ENCODE results near the gene VDR. TPM values are rescaled to one million over a fixed set of nuclear protein-coding genes. Genes with fewer than 3 reads are reported as not detected.

VDR gene
- total and polyA plus RNA-seq, 4 experiments from 2014 or later = 0.37 to 3.2 (median 1.0) TPM

- ChIA-PET POLR2A (ENCODE audit: partially characterized antibody) (interaction anchor here (1.1 to 5.7 kb wide), 2 partner anchors 22 to 317 kb away, joined by 3 to 40 read pairs; partner anchors contain the start of gene VDR), CTCF (ENCODE audit: partially characterized antibody) (no interaction called here)
- Mint-ChIP-seq H3K36me3 (no peaks in the 10 kb centered on the region), H3K4me1 (peaks cover 23 to 53% (median 44%) of the 10 kb centered on the region in 4 donors), H3K27ac (peak overlapping the region in 5 of 7 donors; percentile 53 to 89 (median 60)), H3K27me3 (no peaks in the 10 kb centered on the region), H3K9me3 (no peaks in the 10 kb centered on the region), H3K4me3 (peak overlapping the region; percentile 76 to 92 (median 82))
- Histone ChIP-seq H3K27ac (ENCODE audit: low read depth, low read length) (no peak overlapping the region), H3K4me1 (ENCODE audit: insufficient read depth, low read length) (peaks cover 42% of the 10 kb centered on the region), H3K9me3 (ENCODE audit: control insufficient read depth in 1 of 2, low read length in 2 of 2) (no peaks in the 10 kb centered on the region), H3K27me3 (ENCODE audit: insufficient read depth, low read length) (no peaks in the 10 kb centered on the region), H3K36me3 (ENCODE audit: insufficient read depth, low read length) (no peaks in the 10 kb centered on the region), H3K4me3 (ENCODE audit: low read length in 2 of 2) (no peak overlapping the region)
- intact Hi-C loops (cut with micrococcal nuclease) = loop anchor here (2.0 kb wide), 1 partner anchor 23 kb away; the partner anchor contains the start of gene VDR
- no peak for DNase-seq
Measured at GRCh38 chr12:47881826-47882427, 22.9 kb downstream of the VDR start.

GRCh38 chr12:47881051-47881450 is 23.7 kb downstream of the VDR start:
- POLR2A ChIA-PET (ENCODE audit: partially characterized antibody) = interaction anchor here (1.4 to 5.7 kb wide), 2 partner anchors 22 to 23 kb away, joined by 3 to 40 read pairs; partner anchors contain the start of gene VDR
- H3K9me3 Mint-ChIP-seq = no peaks in the 10 kb centered on the region

GRCh38 chr12:47878918-47879481 is 25.8 kb downstream of the VDR start:
- no peaks in the 10 kb centered on the region for H3K9me3 ChIP-seq (ENCODE audit: control insufficient read depth in 1 of 2, low read length in 2 of 2)
- peaks cover 10 to 25% (median 21%) of the 10 kb centered on the region in 4 donors for H3K4me1 Mint-ChIP-seq
- H3K9me3 Mint-ChIP-seq = no peaks in the 10 kb centered on the region
- DNase-seq = no peak
- H3K4me3 ChIP-seq (ENCODE audit: low read length in 2 of 2) = no peak overlapping the region
- no peaks in the 10 kb centered on the region for H3K27me3 ChIP-seq (ENCODE audit: insufficient read depth, low read length)
- peaks cover 22% of the 10 kb centered on the region for H3K4me1 ChIP-seq (ENCODE audit: insufficient read depth, low read length)
- no peak overlapping the region for H3K27ac Mint-ChIP-seq
- ChIA-PET CTCF (ENCODE audit: partially characterized antibody) (interaction anchor here (1.2 to 1.7 kb wide), 2 partner anchors 9 to 12 kb away, joined by 4 to 5 read pairs; no protein-coding TSS in a partner anchor), POLR2A (ENCODE audit: partially characterized antibody) (no interaction called here)
- no peak overlapping the region for H3K27ac ChIP-seq (ENCODE audit: low read depth, low read length)
- intact Hi-C loops (cut with micrococcal nuclease) = no loop called here
- H3K27me3 Mint-ChIP-seq = no peaks in the 10 kb centered on the region
- H3K4me3 Mint-ChIP-seq = no peak overlapping the region
- no peaks in the 10 kb centered on the region for H3K36me3 ChIP-seq (ENCODE audit: insufficient read depth, low read length)
- no peaks in the 10 kb centered on the region for H3K36me3 Mint-ChIP-seq

More at GRCh38 chr12:47881051-47881450, 23.7 kb downstream of the VDR start:
- no peaks in the 10 kb centered on the region for H3K27me3 Mint-ChIP-seq
- CTCF ChIA-PET (ENCODE audit: partially characterized antibody) = no interaction called here
- Histone ChIP-seq H3K4me1 (ENCODE audit: insufficient read depth, low read length) (peaks cover 42% of the 10 kb centered on the region), H3K9me3 (ENCODE audit: control insufficient read depth in 1 of 2, low read length in 2 of 2) (no peaks in the 10 kb centered on the region), H3K4me3 (ENCODE audit: low read length in 2 of 2) (no peak overlapping the region), H3K27ac (ENCODE audit: low read depth, low read length) (no peak overlapping the region), H3K27me3 (ENCODE audit: insufficient read depth, low read length) (no peaks in the 10 kb centered on the region), H3K36me3 (ENCODE audit: insufficient read depth, low read length) (no peaks in the 10 kb centered on the region)
- H3K36me3 Mint-ChIP-seq = no peaks in the 10 kb centered on the region
- no peak overlapping the region for H3K4me3 Mint-ChIP-seq
- no peak overlapping the region for H3K27ac Mint-ChIP-seq
- no peak for DNase-seq
- intact Hi-C loops (cut with micrococcal nuclease) = no loop called here
- peaks cover 19 to 46% (median 39%) of the 10 kb centered on the region in 4 donors for H3K4me1 Mint-ChIP-seq

- H3K27me3 ChIP-seq (ENCODE audit: insufficient read depth, low read length) = no peaks in the 10 kb centered on the region
- no peak for DNase-seq
- Mint-ChIP-seq H3K27ac (no peak overlapping the region), H3K4me3 (peak overlapping the region in 1 of 8 donors; percentile 4), H3K9me3 (no peaks in the 10 kb centered on the region), H3K4me1 (peaks cover 8 to 19% (median 16%) of the 10 kb centered on the region in 4 donors), H3K36me3 (no peaks in the 10 kb centered on the region), H3K27me3 (no peaks in the 10 kb centered on the region)
- peaks cover 16% of the 10 kb centered on the region for H3K4me1 ChIP-seq (ENCODE audit: insufficient read depth, low read length)
- H3K4me3 ChIP-seq (ENCODE audit: low read length in 2 of 2) = no peak overlapping the region
- H3K36me3 ChIP-seq (ENCODE audit: insufficient read depth, low read length) = no peaks in the 10 kb centered on the region
- H3K9me3 ChIP-seq (ENCODE audit: control insufficient read depth in 1 of 2, low read length in 2 of 2) = no peaks in the 10 kb centered on the region
- ChIA-PET CTCF (ENCODE audit: partially characterized antibody) (no interaction called here), POLR2A (ENCODE audit: partially characterized antibody) (no interaction called here)
- intact Hi-C loops (cut with micrococcal nuclease) = no loop called here
- no peak overlapping the region for H3K27ac ChIP-seq (ENCODE audit: low read depth, low read length)
Measured at GRCh38 chr12:47878293-47878917, 26.4 kb downstream of the VDR start.

DNA sequence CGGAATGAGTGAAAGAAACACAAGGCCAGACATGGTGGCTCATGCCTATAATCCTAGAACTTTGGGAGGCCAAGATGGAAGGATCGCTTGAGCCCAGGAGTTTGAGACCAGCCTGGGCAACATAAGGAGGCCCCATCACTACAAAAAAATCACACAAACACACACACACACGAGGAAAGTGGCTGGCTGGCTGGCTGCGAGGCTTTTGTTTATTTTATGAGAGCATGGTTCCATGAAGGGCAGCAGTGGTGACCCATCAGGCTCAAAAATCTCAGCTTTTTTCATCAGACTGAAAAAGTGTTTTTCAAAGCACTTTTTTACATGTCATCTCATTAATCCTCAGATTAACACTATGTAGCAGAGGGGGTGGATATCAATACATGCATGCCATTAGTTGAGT is 27.7 kb downstream of the VDR start:
- Mint-ChIP-seq H3K9me3 (no peaks in the 10 kb centered on the region), H3K27me3 (no peaks in the 10 kb centered on the region), H3K36me3 (no peaks in the 10 kb centered on the region), H3K4me1 (peaks cover under 1 to 6% (median 5%) of the 10 kb centered on the region in 4 donors), H3K27ac (no peak overlapping the region), H3K4me3 (no peak overlapping the region)
- intact Hi-C loops (cut with micrococcal nuclease) = no loop called here
- DNase-seq = no peak
- ChIA-PET POLR2A (ENCODE audit: partially characterized antibody) (no interaction called here), CTCF (ENCODE audit: partially characterized antibody) (no interaction called here)
- H3K27me3 ChIP-seq (ENCODE audit: insufficient read depth, low read length) = no peaks in the 10 kb centered on the region
- no peak overlapping the region for H3K27ac ChIP-seq (ENCODE audit: low read depth, low read length)
- no peaks in the 10 kb centered on the region for H3K36me3 ChIP-seq (ENCODE audit: insufficient read depth, low read length)
- no peaks in the 10 kb centered on the region for H3K9me3 ChIP-seq (ENCODE audit: control insufficient read depth in 1 of 2, low read length in 2 of 2)
- peaks cover 3% of the 10 kb centered on the region for H3K4me1 ChIP-seq (ENCODE audit: insufficient read depth, low read length)
- H3K4me3 ChIP-seq (ENCODE audit: low read length in 2 of 2) = no peak overlapping the region

DNA sequence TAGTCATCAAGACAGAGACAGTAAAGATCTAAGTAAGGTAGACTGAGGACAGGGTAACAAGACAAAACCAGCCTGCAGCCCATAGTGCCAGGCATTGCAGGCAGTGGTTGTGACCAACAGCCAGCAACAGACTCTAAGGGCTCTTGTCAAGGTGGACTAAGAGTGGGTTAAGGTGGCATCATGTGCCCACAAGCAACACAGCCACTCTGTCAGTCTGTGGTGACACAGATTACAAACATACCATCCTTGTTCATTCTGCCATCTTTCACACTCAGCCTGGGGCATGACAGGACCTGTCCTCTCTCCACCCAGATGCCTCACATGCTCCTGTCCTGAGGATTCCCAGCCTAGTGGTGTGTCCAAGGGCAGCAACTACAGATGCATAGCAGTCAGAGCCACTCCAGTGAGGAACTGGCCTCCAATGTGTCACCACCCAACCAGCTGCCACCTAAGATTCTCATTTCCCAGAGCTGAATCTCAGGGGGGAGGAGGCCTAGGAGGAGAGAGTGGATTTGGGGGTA is 28.3 kb downstream of the VDR start:
- Mint-ChIP-seq H3K4me3 (no peak overlapping the region), H3K4me1 (no peaks in the 10 kb centered on the region), H3K9me3 (no peaks in the 10 kb centered on the region), H3K27me3 (no peaks in the 10 kb centered on the region), H3K27ac (no peak overlapping the region), H3K36me3 (no peaks in the 10 kb centered on the region)
- intact Hi-C loops (cut with micrococcal nuclease) = no loop called here
- no peaks in the 10 kb centered on the region for H3K36me3 ChIP-seq (ENCODE audit: insufficient read depth, low read length)
- no peaks in the 10 kb centered on the region for H3K4me1 ChIP-seq (ENCODE audit: insufficient read depth, low read length)
- POLR2A ChIA-PET (ENCODE audit: partially characterized antibody) = no interaction called here
- no peaks in the 10 kb centered on the region for H3K9me3 ChIP-seq (ENCODE audit: control insufficient read depth in 1 of 2, low read length in 2 of 2)
- no peak overlapping the region for H3K4me3 ChIP-seq (ENCODE audit: low read length in 2 of 2)
- CTCF ChIA-PET (ENCODE audit: partially characterized antibody) = no interaction called here
- no peaks in the 10 kb centered on the region for H3K27me3 ChIP-seq (ENCODE audit: insufficient read depth, low read length)
- no peak for DNase-seq
- no peak overlapping the region for H3K27ac ChIP-seq (ENCODE audit: low read depth, low read length)

DNA sequence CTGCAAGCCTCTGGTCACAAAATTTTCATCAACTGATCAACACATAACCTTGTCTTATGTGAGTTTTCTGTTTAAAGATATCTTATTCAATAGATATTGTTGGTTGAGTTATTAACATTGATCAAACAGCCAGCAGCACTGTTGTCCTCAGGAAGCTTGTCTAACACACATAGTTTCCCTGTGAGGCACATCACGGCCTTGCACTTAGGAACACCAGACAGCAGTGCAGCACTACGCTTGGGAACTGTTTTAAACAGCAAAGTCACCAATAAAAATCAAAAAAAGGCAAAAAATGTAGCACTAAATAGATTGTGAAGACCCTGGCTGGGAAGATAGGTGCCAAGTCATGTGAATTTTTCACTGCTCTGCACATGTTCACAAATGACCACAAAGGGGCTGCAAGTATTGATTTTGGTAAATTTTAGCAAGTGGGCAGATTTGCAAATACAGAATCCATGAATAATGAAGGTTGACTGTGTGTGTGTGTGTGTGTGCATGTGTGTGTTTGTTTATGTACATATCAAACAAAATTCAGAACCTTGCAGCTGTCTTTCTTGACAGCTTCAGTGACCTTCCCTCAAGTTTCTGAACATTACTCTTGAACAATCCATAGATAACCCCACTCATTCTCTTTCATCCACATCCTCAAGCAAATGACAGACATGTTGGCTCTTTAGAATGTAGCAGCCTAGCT is 28.9 kb downstream of the VDR start:
- Histone ChIP-seq H3K4me3 (ENCODE audit: low read length in 2 of 2) (no peak overlapping the region), H3K4me1 (ENCODE audit: insufficient read depth, low read length) (no peaks in the 10 kb centered on the region), H3K9me3 (ENCODE audit: control insufficient read depth in 1 of 2, low read length in 2 of 2) (no peaks in the 10 kb centered on the region), H3K27me3 (ENCODE audit: insufficient read depth, low read length) (no peaks in the 10 kb centered on the region), H3K36me3 (ENCODE audit: insufficient read depth, low read length) (no peaks in the 10 kb centered on the region), H3K27ac (ENCODE audit: low read depth, low read length) (no peak overlapping the region)
- ChIA-PET CTCF (ENCODE audit: partially characterized antibody) (no interaction called here), POLR2A (ENCODE audit: partially characterized antibody) (no interaction called here)
- H3K27ac Mint-ChIP-seq = no peak overlapping the region
- no peak overlapping the region for H3K4me3 Mint-ChIP-seq
- no peaks in the 10 kb centered on the region for H3K9me3 Mint-ChIP-seq
- no peak for DNase-seq
- no peaks in the 10 kb centered on the region for H3K4me1 Mint-ChIP-seq
- intact Hi-C loops (cut with micrococcal nuclease) = no loop called here
- no peaks in the 10 kb centered on the region for H3K27me3 Mint-ChIP-seq
- H3K36me3 Mint-ChIP-seq = no peaks in the 10 kb centered on the region

Measured in CD4-positive, alpha-beta memory T cell (primary cell).